Renal cortical epithelial cell (primary cell): ENCODE data around the gene MAP2. TPM values are rescaled to one million over a fixed set of nuclear protein-coding genes. Genes with fewer than 3 reads are reported as not detected.
A peak's percentile ranks its signal among the peaks of the same experiment; 100 is the strongest.

Experiments
- DNase-seq: peaks from one replicate; pipeline ENCODE4 v3.0.0-alpha.2; 2011; ENCODE audit warnings: low read depth
- total RNA-seq: library from RNA; depleted of rRNA; stranded (reverse); fragments of >200 nt; gene quantifications from 2 replicates; pipeline ENCODE4 v1.2.3, GENCODE V29; 2014

MAP2 gene
- total RNA-seq, 1 donor from 2014 or later, result 18.3 TPM

DNA sequence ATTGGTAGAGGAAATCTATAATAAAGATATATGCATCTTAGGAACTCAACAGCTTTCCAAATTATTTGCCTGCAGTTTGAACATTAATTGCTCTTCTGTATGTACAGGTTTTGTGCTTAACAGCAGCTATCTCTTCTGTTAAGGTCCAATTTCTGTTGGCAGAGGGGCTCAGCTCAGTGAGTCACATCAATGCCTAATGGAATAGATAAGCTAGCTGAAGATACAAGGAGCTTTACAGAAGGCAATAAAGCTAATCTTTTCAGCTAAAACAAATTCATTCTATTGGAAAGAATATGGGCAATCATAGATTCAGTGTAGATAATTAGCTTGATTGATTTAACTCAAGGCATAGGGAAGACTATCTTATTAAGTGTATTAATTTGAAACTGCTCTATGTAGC is 289.4 kb downstream of the MAP2 start:
- no peak for DNase-seq

DNA sequence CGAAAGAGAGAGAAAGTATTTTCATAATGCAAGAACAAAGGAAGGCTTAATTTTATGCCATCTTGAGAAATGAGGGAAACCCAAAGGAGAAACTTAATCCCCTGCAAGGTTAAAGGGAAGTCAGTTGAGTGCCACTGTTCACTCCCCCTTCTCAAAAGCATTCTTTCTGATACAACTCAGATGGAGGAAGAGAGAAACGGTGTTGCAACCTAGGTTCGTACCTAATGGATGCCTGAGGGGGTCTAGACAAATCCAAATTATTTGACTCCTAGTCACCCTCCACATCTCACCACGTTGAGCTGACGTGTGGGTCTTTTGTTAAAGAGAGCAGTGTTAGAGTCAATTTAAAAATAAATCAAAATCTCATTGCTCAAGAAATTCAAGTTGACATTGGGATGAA is 295.2 kb downstream of the MAP2 start:
- DNase-seq, result no peak

GRCh38 chr2:209721497-209721896 is 297.6 kb downstream of the MAP2 start:
- peak; percentile 6 for DNase-seq

- no peak for DNase-seq
Measured at GRCh38 chr2:209726311-209726710, 302.5 kb downstream of the MAP2 start.

GRCh38 chr2:209727077-209727476 is 303.2 kb downstream of the MAP2 start:
- DNase-seq, result no peak

- no peak for DNase-seq
Measured at GRCh38 chr2:209734805-209735204, 311.0 kb downstream of the MAP2 start.

- DNase-seq, result no peak
Measured at GRCh38 chr2:209741953-209742352, 318.1 kb downstream of the MAP2 start.

DNA sequence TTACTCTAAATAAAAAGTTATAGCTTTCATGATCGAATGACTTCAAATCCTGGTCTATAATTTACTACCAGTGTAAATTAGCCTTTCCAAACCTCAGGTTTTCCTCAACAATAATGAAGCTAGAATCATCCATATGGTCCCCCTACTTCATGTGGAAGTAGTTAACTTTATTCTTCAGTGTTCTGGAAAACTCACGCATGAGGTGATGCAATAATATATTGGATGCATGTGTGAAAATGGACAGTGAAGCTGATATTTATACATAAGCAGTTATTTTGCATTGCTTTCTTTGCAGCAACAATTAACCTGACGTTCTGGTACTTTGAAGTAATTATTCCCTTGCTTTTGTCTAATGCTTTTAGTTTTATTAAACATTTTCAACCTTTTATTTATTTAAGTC is 329.2 kb downstream of the MAP2 start:
- DNase-seq, result no peak

DNA sequence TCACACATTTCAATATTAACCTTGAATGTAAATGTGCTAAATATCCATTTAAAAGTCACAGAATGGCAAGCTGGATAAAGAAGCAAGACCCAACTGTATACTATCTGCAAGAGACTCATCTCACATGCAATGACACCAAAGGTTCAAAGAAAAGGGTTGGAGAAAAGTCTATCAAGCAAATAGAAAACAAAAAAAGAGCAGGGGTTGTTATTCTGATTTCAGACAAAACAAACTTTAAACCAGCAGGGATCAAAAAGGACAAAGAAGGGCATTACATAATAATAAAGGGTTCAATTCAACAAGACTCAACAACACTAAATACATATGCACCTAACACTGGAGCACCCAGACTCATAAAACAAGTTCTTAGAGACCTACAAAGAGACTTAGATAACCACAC is 333.3 kb downstream of the MAP2 start:
- DNase-seq, result no peak

DNA sequence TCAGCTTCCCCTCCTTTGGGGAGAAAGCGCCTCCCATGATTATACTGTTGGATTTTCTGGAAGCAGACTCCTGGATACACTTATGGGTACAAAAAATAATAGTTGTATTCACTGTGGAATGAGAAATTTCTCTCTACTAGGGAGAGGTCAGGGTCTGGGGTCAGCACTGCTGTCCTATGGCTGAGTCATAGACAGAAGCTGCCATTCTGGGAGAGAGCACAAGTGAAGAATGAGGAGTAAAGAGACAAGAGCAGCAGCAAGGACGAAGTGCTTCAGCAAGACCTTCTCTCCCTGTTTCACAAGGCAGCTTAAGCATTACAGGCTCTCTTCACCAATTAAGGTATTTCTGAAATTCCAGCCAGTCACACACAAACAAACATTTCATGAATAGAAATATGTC is 337.7 kb downstream of the MAP2 start:
- no peak for DNase-seq

- peak; percentile 2 for DNase-seq
Measured at GRCh38 chr2:209762563-209762962, 338.7 kb downstream of the MAP2 start.

DNA sequence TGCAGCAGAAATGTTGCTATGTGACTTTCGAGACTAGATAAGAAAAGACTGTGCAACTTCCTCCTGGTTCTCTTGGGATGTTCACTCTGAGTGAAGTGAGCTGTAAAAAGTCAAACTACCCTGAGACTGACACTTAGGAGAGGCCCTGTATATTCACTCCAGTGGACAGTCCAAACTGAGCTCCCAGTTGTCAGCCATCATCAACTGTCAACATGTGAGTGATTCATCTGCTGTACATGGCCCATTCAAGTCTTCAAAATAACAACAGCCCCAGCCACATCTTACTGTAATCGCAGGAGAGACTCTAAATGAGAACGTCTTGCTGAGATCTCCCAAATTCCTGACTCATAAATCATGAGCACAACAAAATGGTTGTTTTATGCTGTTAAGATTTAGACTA is 339.3 kb downstream of the MAP2 start:
- DNase-seq, result no peak

- no peak for DNase-seq
Measured at GRCh38 chr2:209766613-209767012, 342.8 kb downstream of the MAP2 start.

DNA sequence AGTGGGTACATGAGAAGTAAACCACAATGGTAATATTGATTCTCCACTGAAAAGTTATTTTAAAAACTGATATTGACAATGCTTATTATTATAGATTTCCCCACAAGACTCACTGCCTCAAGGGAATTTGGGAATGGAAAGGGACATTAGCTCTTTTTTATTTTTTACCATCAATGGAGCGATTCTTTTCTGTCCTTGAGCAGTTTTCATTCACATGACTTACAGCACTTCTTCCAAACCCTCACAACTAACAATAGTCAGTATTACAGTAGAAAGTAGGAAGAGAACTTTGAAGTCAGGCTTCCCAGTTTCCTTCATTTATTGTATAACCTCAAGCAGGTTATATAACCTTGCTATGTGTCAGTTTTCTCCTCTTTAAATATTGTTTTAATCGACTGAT is 343.5 kb downstream of the MAP2 start:
- DNase-seq, result no peak

DNA sequence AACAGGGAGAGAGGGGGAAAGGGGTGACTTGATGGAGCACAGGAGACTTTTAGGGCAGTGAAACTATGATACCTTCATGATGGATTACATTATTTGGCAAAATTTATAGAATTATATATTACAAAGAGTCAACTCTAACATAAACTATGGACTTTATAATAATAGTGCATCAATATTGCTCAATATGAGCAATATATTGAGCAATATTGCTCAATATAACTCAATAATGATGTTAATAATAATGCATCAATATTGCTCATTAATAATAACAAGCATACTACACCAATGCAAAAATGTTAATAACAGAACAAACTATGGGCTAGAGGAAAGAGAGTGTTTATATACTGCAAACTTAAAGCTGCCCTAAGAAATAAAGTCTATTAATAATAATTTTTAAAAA is 344.7 kb downstream of the MAP2 start:
- no peak for DNase-seq

GRCh38 chr2:209771474-209772289 is 347.8 kb downstream of the MAP2 start, which contains the start of gene UNC80:
Gene UNC80, plus strand, starts transcription at chr2:209771832. Its CDS starts 241 bp downstream, at chr2:209772073.
- peak; percentile 19 for DNase-seq

DNA sequence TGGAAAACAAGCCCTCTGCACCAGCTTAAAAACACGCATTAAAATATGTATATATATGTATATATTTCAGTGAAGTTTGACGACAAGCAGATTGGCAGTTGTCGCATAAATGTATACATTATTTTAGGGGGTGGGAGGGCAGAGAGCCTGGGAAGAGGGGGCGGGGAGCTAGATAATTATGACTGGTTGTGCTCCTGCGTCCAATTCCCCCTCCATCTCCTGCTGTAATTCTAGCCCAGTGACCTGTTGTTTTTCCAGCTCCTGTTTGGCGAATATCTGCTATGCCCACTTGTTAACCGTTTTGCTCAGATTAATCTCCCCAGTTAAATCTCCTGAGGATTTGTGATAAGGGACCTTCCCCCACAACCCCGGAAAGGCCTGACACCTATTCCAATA is 348.4 kb downstream of the MAP2 start:
- DNase-seq, result no peak

DNA sequence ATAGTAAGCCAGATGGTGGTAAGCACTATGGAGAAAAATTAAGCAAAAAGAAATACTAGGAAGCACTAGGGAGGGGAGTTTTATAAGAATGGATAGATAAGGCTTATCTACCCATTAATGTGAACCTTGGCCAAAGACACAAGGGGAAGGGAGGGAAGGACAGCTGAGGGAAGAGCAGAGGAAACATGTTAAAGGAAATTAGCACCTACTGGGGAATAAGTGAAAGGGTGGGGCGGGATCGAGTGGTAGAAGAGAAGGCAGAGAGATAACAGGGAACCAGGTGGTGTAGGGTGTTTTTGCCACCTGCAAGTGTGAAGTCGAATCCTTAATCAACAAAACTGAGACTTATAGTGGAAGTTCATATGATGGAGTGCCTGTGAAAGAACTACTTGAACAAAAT is 349.5 kb downstream of the MAP2 start:
- no peak for DNase-seq
